Left ventricle myocardium superior (tissue), 1 donor: ENCODE results near the gene CSNK1D. TPM values are rescaled to one million over a fixed set of nuclear protein-coding genes. Genes with fewer than 3 reads are reported as not detected.
A peak's percentile ranks its signal among the peaks of the same experiment; 100 is the strongest.
"Not testable (repeated sequence)": the region's sequence is repeated elsewhere in the genome, so short reads cannot be mapped to it uniquely, and the experiment has no call there.

Experiments used
- ATAC-seq: fragments of 200-7000 bp; cut with Tn5 transposase; one replicate; pipeline ENCODE4 v1.9.1; 2020; ENCODE audit warnings: mild to moderate bottlenecking, moderate library complexity
- DNase-seq: peaks from one replicate; pipeline ENCODE4 v3.0.0-alpha.2; 2020
- intact Hi-C: fragments of 100-400 bp; cut with micrococcal nuclease; formaldehyde crosslinking; loops from one replicate; pipeline ENCODE4 v1.11.0; 2022
- total RNA-seq: library from RNA; stranded (reverse); fragmentation: NEBNext Ultra II Directional; extraction: Animal tissue kit (Norgen Biotek cat#: 25700); gene quantifications from one replicate; pipeline ENCODE4 v1.2.1, GENCODE V29; 2021
- donor health status: DM: no; HTN: yes; CAD: no; lungs with severe emphysema.

The CSNK1D gene
- total RNA-seq, 1 donor from 2014 or later: 64.4 TPM

- ATAC-seq: no peak
Observed at GRCh38 chr17:82223517-82223916, 50.0 kb downstream of the CSNK1D start.

GRCh38 chr17:82222816-82223215, 50.7 kb downstream of the CSNK1D start:
- ATAC-seq: no peak
- intact Hi-C loops: no loop called here
- no peak for DNase-seq

More at GRCh38 chr17:82223517-82223916, 50.0 kb downstream of the CSNK1D start:
- intact Hi-C loops: no loop called here
- no peak for DNase-seq

GRCh38 chr17:82221341-82221902, 52.1 kb downstream of the CSNK1D start:
- ATAC-seq (no peak), DNase-seq (no peak)
- intact Hi-C loops: no loop called here

- ATAC-seq (no peak), DNase-seq (no peak)
- intact Hi-C loops: no loop called here
Observed at GRCh38 chr17:82219753-82220709, 53.5 kb downstream of the CSNK1D start.

GRCh38 chr17:82219083-82219482, 54.4 kb downstream of the CSNK1D start:
- DNase-seq (no peak), ATAC-seq (no peak)
- intact Hi-C loops: no loop called here

GRCh38 chr17:82218349-82219075, 55.0 kb downstream of the CSNK1D start:
- intact Hi-C loops: no loop called here
- no peak for DNase-seq
- no peak for ATAC-seq

- intact Hi-C loops: no loop called here
- DNase-seq (peak; percentile 73), ATAC-seq (peak; percentile 40)
Observed at GRCh38 chr17:82217530-82218204, 55.8 kb downstream of the CSNK1D start.

- intact Hi-C loops: no loop called here
- ATAC-seq (no peak), DNase-seq (peak; percentile 59)
Observed at GRCh38 chr17:82217120-82217529, 56.4 kb downstream of the CSNK1D start.

- intact Hi-C loops: no loop called here
- ATAC-seq: peak; percentile 54
- DNase-seq: peak; percentile 79
Observed at GRCh38 chr17:82216301-82217119, 57.0 kb downstream of the CSNK1D start.

GRCh38 chr17:82215972-82216300, 57.6 kb downstream of the CSNK1D start:
- DNase-seq: no peak
- intact Hi-C loops: no loop called here
- no peak for ATAC-seq

- intact Hi-C loops: no loop called here
- ATAC-seq (no peak), DNase-seq (no peak)
Observed at GRCh38 chr17:82215095-82215971, 58.2 kb downstream of the CSNK1D start.

GRCh38 chr17:82214012-82214628, 59.4 kb downstream of the CSNK1D start:
- intact Hi-C loops: no loop called here
- DNase-seq (no peak), ATAC-seq (no peak)

GRCh38 chr17:82213251-82214011, 60.1 kb downstream of the CSNK1D start:
- ATAC-seq (peak; percentile 38), DNase-seq (no peak)
- intact Hi-C loops: no loop called here

- peak; percentile 89 for DNase-seq
- peak; percentile 87 for ATAC-seq
- intact Hi-C loops: no loop called here
Observed at GRCh38 chr17:82212331-82213250, 60.9 kb downstream of the CSNK1D start, which contains the start of gene CCDC57. Gene CCDC57 (minus strand): TSS chr17:82212842. CDS start chr17:82201944, 10,898 bp downstream.

- DNase-seq, ATAC-seq, intact Hi-C loops: not testable (repeated sequence)
Observed at GRCh38 chr17:82210655-82211054, 62.8 kb downstream of the CSNK1D start.
